NOMO-1 treated with dmso at 0.1 percent for 144 hours (cell line): ENCODE measurements around the gene TRAPPC11.

Experiments
- DNase-seq: peaks from one replicate; lab custom pipeline; 2025; ENCODE audit not compliant: unreplicated experiment; lab: John Stamatoyannopoulos, UW

The TRAPPC11 gene

GRCh38 chr4:183755596-183755995, 96.5 kb downstream of the TRAPPC11 start:
- no peak for DNase-seq

- DNase-seq: no peak
These were observed 98.0 kb downstream of the TRAPPC11 start for GRCh38 chr4:183757060-183757459.

- DNase-seq: no peak
These were observed 99.1 kb downstream of the TRAPPC11 start for GRCh38 chr4:183758061-183758757.

GRCh38 chr4:183758758-183759447, 99.8 kb downstream of the TRAPPC11 start:
- DNase-seq: no peak

GRCh38 chr4:183760326-183760725, 101.2 kb downstream of the TRAPPC11 start:
- DNase-seq: no peak
